Mesenchymal stem cell (in vitro differentiated cells and primary cell): ENCODE data around the gene UNC5C.
A peak's percentile ranks its signal among the peaks of the same experiment; 100 is the strongest.

ENCODE experiments used
- DNase-seq: peaks from one replicate; pipeline ENCODE4 v3.0.0-alpha.2; 2013
- H2AFZ ChIP-seq: one replicate; pipeline ENCODE4 v1.6.1; 2013; ENCODE audit warnings: low read depth, mild to moderate bottlenecking, control low read depth, inconsistent platforms, low read length, moderate library complexity
- H2AK5ac ChIP-seq: 2 replicates; pipeline ENCODE4 v1.6.1; 2013; ENCODE audit warnings: low read length, moderate library complexity, mild to moderate bottlenecking, inconsistent platforms; ENCODE audit not compliant: severe bottlenecking
- H2BK120ac ChIP-seq: one replicate; pipeline ENCODE4 v1.6.1; 2013; ENCODE audit warnings: low read depth, mild to moderate bottlenecking, inconsistent platforms, low read length, moderate library complexity
- H2BK12ac ChIP-seq, 2 experiments: one replicate each; pipeline ENCODE4 v1.6.1; 2013; ENCODE audit warnings: inconsistent platforms in 2 of 2, low read length in 2 of 2, mild to moderate bottlenecking in 2 of 2, moderate library complexity in 2 of 2, control low read depth in 1 of 2
- H2BK15ac ChIP-seq: one replicate; pipeline ENCODE4 v1.6.1; 2013; ENCODE audit warnings: mild to moderate bottlenecking, low read depth, inconsistent platforms; ENCODE audit not compliant: poor library complexity, severe bottlenecking
- H2BK5ac ChIP-seq: 2 replicates; pipeline ENCODE4 v1.6.1; 2013; ENCODE audit warnings: low read depth, mild to moderate bottlenecking, low read length, control low read depth, inconsistent platforms; ENCODE audit not compliant: poor library complexity, severe bottlenecking
- H3K14ac ChIP-seq, 2 experiments: one replicate each; pipeline ENCODE4 v1.6.1; 2013; ENCODE audit warnings: inconsistent platforms in 2 of 2, low read length in 2 of 2, control low read depth in 1 of 2, mild to moderate bottlenecking in 1 of 2, moderate library complexity in 1 of 2
- H3K18ac ChIP-seq, 2 experiments: one replicate each; pipeline ENCODE4 v1.6.1; 2013; ENCODE audit warnings: inconsistent platforms in 2 of 2, low read length in 2 of 2, control low read depth in 1 of 2, low read depth in 1 of 2, mild to moderate bottlenecking in 1 of 2
- H3K23ac ChIP-seq, 2 experiments: one replicate each; pipeline ENCODE4 v1.6.1; 2013; ENCODE audit warnings: inconsistent platforms in 2 of 2, low read length in 2 of 2, mild to moderate bottlenecking in 2 of 2, moderate library complexity in 2 of 2, control low read depth in 1 of 2
- H3K27ac ChIP-seq: 2 replicates; pipeline ENCODE4 v1.5.1; 2013; ENCODE audit warnings: mild to moderate bottlenecking, moderate library complexity, low read length, control low read depth, inconsistent platforms; ENCODE audit not compliant: poor library complexity, severe bottlenecking
- H3K27me3 ChIP-seq, 2 experiments: 2 replicates each; pipeline versions ENCODE4 v1.6.1 to v1.7.0; 2013; ENCODE audit warnings: low read length in 2 of 2, mild to moderate bottlenecking in 2 of 2, moderate library complexity in 2 of 2, control low read depth in 1 of 2, inconsistent platforms in 1 of 2; ENCODE audit not compliant: control insufficient read depth in 1 of 2, insufficient read depth in 1 of 2
- H3K36me3 ChIP-seq, 2 experiments: 2 replicates each; pipeline versions ENCODE4 v1.6.1 to v1.7.0; 2013; ENCODE audit warnings: low read length in 2 of 2, control low read depth in 1 of 2, inconsistent platforms in 1 of 2, low read depth in 1 of 2, mild to moderate bottlenecking in 1 of 2; ENCODE audit not compliant: insufficient read depth in 2 of 2, control insufficient read depth in 1 of 2
- H3K4ac ChIP-seq, 2 experiments: one replicate each; pipeline ENCODE4 v1.6.1; 2013; ENCODE audit warnings: inconsistent platforms in 2 of 2, low read length in 2 of 2, mild to moderate bottlenecking in 2 of 2, moderate library complexity in 2 of 2, control low read depth in 1 of 2, low read depth in 1 of 2
- H3K4me1 ChIP-seq: 2 replicates; pipeline ENCODE4 v1.6.1; 2013; ENCODE audit warnings: low read depth, low read length, control low read depth; ENCODE audit not compliant: control insufficient read depth, insufficient read depth
- H3K4me2 ChIP-seq: 2 replicates; pipeline ENCODE4 v1.6.1; 2013; ENCODE audit warnings: low read length, mild to moderate bottlenecking, inconsistent platforms; ENCODE audit not compliant: poor library complexity, severe bottlenecking
- H3K4me3 ChIP-seq, 2 experiments: 2 replicates each; pipeline versions ENCODE4 v1.5.1 to v1.7.0; 2013; ENCODE audit warnings: low read length in 2 of 2, mild to moderate bottlenecking in 2 of 2, control low read depth in 1 of 2, low read depth in 1 of 2; ENCODE audit not compliant: insufficient read depth in 1 of 2
- H3K79me1 ChIP-seq: replicated peaks from 2 replicates; pipeline ENCODE4 v1.6.1; 2013; ENCODE audit warnings: mild to moderate bottlenecking, control low read depth, low read length, inconsistent platforms; ENCODE audit not compliant: poor library complexity, severe bottlenecking
- H3K9ac ChIP-seq: 2 replicates; pipeline ENCODE4 v1.7.0; 2013; ENCODE audit warnings: mild to moderate bottlenecking, low read length, moderate library complexity
- H3K9me3 ChIP-seq: 2 replicates; pipeline ENCODE4 v1.7.0; 2013; ENCODE audit warnings: mild to moderate bottlenecking, low read length; ENCODE audit not compliant: control insufficient read depth
- H4K8ac ChIP-seq: one replicate; pipeline ENCODE4 v1.6.1; 2013; ENCODE audit warnings: inconsistent platforms, mild to moderate bottlenecking, low read length, moderate library complexity
- H4K91ac ChIP-seq: one replicate; pipeline ENCODE4 v1.6.1; 2013; ENCODE audit warnings: mild to moderate bottlenecking, low read length, inconsistent platforms
- WGBS: methylation state at CpG from one replicate; pipeline ENCODE4 v1.1.7; 2013; ENCODE audit warnings: mixed read lengths; 5-methylcytosine and 5-hydroxymethylcytosine counted together

UNC5C gene

DNA sequence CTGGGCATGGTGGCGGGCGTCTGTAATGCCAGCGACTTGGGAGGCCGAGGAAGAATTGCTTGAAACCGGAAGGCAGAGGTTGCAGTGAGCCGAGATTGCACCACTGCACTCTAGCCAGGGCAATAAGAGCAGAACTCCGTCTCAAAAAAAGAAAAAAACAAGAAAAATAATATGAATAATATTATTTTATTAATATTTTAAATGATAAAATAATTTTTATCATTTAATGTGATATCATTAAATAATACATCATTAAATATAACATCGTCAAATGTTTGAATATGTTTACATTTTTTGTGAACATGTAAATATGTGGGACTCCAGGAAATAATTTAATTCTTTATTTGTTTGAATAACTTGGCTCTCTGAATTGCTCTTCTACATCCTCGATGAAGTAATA lies 15.5 kb downstream of the UNC5C start:
- no peaks in the 10 kb centered on the region for H3K27me3 ChIP-seq
- no peaks in the 10 kb centered on the region for H3K36me3 ChIP-seq
- no peaks in the 10 kb centered on the region for H3K79me1 ChIP-seq
- H3K14ac ChIP-seq: no peak overlapping the region
- no peak overlapping the region for H4K91ac ChIP-seq
- no peak overlapping the region for H2BK12ac ChIP-seq
- H3K4me2 ChIP-seq: no peak overlapping the region
- H3K4me3 ChIP-seq: no peak overlapping the region
- no peak overlapping the region for H3K23ac ChIP-seq
- H3K18ac ChIP-seq: no peak overlapping the region
- no peak overlapping the region for H3K4ac ChIP-seq
- H3K4me1 ChIP-seq: no peaks in the 10 kb centered on the region
- no peaks in the 10 kb centered on the region for H3K9me3 ChIP-seq
- no peak for DNase-seq
- no peak overlapping the region for H2AFZ ChIP-seq
- no peak overlapping the region for H2BK5ac ChIP-seq
- no peak overlapping the region for H2AK5ac ChIP-seq
- WGBS: 95% methylated on average over 5 of the region's 9 CpGs
- no peak overlapping the region for H3K9ac ChIP-seq
- H4K8ac ChIP-seq: no peak overlapping the region
- H2BK120ac ChIP-seq: no peak overlapping the region
- no peak overlapping the region for H2BK15ac ChIP-seq
- H3K27ac ChIP-seq: no peak overlapping the region

DNA sequence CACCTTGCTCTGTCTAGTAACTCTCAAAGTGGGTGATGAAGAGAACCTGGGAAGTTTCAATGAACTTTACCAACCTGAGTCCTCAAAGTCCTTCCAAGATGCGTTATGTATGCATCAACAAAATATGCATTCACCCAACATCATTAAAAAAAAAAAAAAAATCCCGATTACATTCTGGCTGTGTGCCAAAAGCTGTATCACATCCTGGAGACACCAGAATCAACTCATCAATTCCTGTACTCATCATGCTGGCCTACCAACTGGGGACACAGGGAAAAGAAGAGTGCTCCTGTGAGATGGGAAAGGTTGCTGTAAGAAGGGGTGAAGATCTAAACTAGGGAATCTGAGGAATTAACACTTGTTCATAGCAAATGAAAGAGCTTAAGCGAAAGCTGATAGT lies 16.5 kb downstream of the UNC5C start:
- no peak overlapping the region for H2BK120ac ChIP-seq
- no peak overlapping the region for H3K14ac ChIP-seq
- no peaks in the 10 kb centered on the region for H3K4me1 ChIP-seq
- peak overlapping the region in 1 of 2 experiments; percentile 82 for H2BK12ac ChIP-seq
- H3K18ac ChIP-seq: no peak overlapping the region
- no peak overlapping the region for H3K4ac ChIP-seq
- DNase-seq: no peak
- H2AK5ac ChIP-seq: no peak overlapping the region
- H3K79me1 ChIP-seq: no peaks in the 10 kb centered on the region
- no peaks in the 10 kb centered on the region for H3K27me3 ChIP-seq
- H3K9me3 ChIP-seq: no peaks in the 10 kb centered on the region
- WGBS: 99% methylated on average over 2 of the region's 3 CpGs
- no peak overlapping the region for H2AFZ ChIP-seq
- no peak overlapping the region for H4K91ac ChIP-seq
- no peak overlapping the region for H3K4me2 ChIP-seq
- no peak overlapping the region for H3K9ac ChIP-seq
- no peak overlapping the region for H3K27ac ChIP-seq
- H2BK15ac ChIP-seq: no peak overlapping the region
- no peak overlapping the region for H3K23ac ChIP-seq
- no peak overlapping the region for H4K8ac ChIP-seq
- no peak overlapping the region for H2BK5ac ChIP-seq
- H3K36me3 ChIP-seq: no peaks in the 10 kb centered on the region
- no peak overlapping the region for H3K4me3 ChIP-seq

GRCh38 chr4:95531141-95531540 lies 17.6 kb downstream of the UNC5C start:
- H4K91ac ChIP-seq: no peak overlapping the region
- DNase-seq: peak; percentile 52
- no peak overlapping the region for H2AK5ac ChIP-seq
- no peaks in the 10 kb centered on the region for H3K79me1 ChIP-seq
- H3K4me3 ChIP-seq: no peak overlapping the region
- H3K14ac ChIP-seq: no peak overlapping the region
- no peak overlapping the region for H2BK5ac ChIP-seq
- H2AFZ ChIP-seq: no peak overlapping the region
- H2BK12ac ChIP-seq: no peak overlapping the region
- H3K18ac ChIP-seq: no peak overlapping the region
- no peak overlapping the region for H3K27ac ChIP-seq
- no peak overlapping the region for H2BK120ac ChIP-seq
- no peak overlapping the region for H3K23ac ChIP-seq
- H4K8ac ChIP-seq: no peak overlapping the region
- H3K4me1 ChIP-seq: no peaks in the 10 kb centered on the region
- no peaks in the 10 kb centered on the region for H3K9me3 ChIP-seq
- H3K4ac ChIP-seq: no peak overlapping the region
- no peak overlapping the region for H3K9ac ChIP-seq
- no peak overlapping the region for H3K4me2 ChIP-seq
- no peaks in the 10 kb centered on the region for H3K36me3 ChIP-seq
- no peaks in the 10 kb centered on the region for H3K27me3 ChIP-seq
- H2BK15ac ChIP-seq: no peak overlapping the region
- no CpG with 5 or more reads among the region's 1 CpG for WGBS

DNA sequence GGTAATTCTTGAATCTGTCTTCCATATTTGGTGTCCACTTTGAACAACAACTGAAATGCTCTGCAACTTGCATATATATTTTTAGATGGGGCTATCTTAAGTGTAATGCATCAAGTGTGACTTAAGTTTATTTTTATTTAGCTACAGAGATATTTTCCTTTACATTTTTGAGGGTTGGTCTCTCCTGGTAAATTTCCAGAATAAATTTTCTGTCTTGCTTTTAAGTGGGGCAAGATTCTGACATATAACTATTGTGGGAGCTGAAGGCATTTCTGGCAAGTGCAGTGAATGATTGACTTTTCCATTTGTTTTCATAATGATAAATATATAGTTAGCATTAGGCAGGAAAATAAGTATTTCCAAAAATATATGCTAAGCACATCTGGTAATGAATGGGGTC lies 18.8 kb downstream of the UNC5C start:
- H2BK5ac ChIP-seq: no peak overlapping the region
- H2BK12ac ChIP-seq: no peak overlapping the region
- H3K4ac ChIP-seq: no peak overlapping the region
- H3K36me3 ChIP-seq: no peaks in the 10 kb centered on the region
- no peak overlapping the region for H4K8ac ChIP-seq
- no peak overlapping the region for H3K4me3 ChIP-seq
- H2AFZ ChIP-seq: no peak overlapping the region
- H2BK120ac ChIP-seq: no peak overlapping the region
- H4K91ac ChIP-seq: no peak overlapping the region
- H2BK15ac ChIP-seq: no peak overlapping the region
- H3K27me3 ChIP-seq: no peaks in the 10 kb centered on the region
- H3K9ac ChIP-seq: no peak overlapping the region
- no peak overlapping the region for H2AK5ac ChIP-seq
- H3K9me3 ChIP-seq: no peaks in the 10 kb centered on the region
- H3K4me2 ChIP-seq: no peak overlapping the region
- no peak overlapping the region for H3K18ac ChIP-seq
- no peaks in the 10 kb centered on the region for H3K4me1 ChIP-seq
- H3K14ac ChIP-seq: no peak overlapping the region
- H3K79me1 ChIP-seq: no peaks in the 10 kb centered on the region
- no peak overlapping the region for H3K23ac ChIP-seq
- DNase-seq: no peak
- H3K27ac ChIP-seq: no peak overlapping the region
